HCT116 (cell line): ENCODE results near the gene MRFAP1. TPM values are rescaled to one million over a fixed set of nuclear protein-coding genes. Genes with fewer than 3 reads are reported as not detected.

ENCODE experiments used
- ATAC-seq: fragments of 200-7000 bp; cut with Tn5 transposase; 2 replicates; pipeline ENCODE4 v1.9.1; 2020; ENCODE audit warnings: mild to moderate bottlenecking, moderate library complexity
- Bru-seq: library from RNA; stranded (reverse); fragments of 400-500 nt; gene quantifications from one replicate; lab custom pipeline; 2021; lab: Mats Ljungman, UMichigan
- BruChase-seq, 2 experiments: library from RNA; stranded (reverse); fragments of 400-500 nt; gene quantifications; one replicate each; lab custom pipeline; 2021; lab: Mats Ljungman, UMichigan
- BruUV-seq: library from RNA; stranded (reverse); fragments of 400-500 nt; replicated peaks from 2 replicates; lab custom pipeline; 2021; lab: Mats Ljungman, UMichigan
- CTCF ChIA-PET: fragments of 300-600 bp; sonication (Branson Sonifier 250); formaldehyde crosslinking; loops from one replicate; lab custom pipeline; 2021; ENCODE audit warnings: antibody characterized with exemption; lab: Charles Lee
- POLR2A ChIA-PET: fragments of 300-600, 350-600 bp; sonication (Branson Sonifier 250); formaldehyde crosslinking; loops from one replicate; lab custom pipeline; 2021; ENCODE audit warnings: antibody characterized with exemption; lab: Charles Lee
- RAD21 ChIA-PET, 2 experiments: fragments of 300-600 bp; sonication (Branson Sonifier 250); formaldehyde crosslinking; loops; one replicate each; lab custom pipeline; 2023; ENCODE audit warnings: low total read pairs in 2 of 2; ENCODE audit not compliant: uncharacterized antibody in 2 of 2, unreplicated experiment in 2 of 2, low non-redundant PET in 1 of 2; lab: Charles Lee
- DNase-seq: peaks from one replicate; pipeline ENCODE4 v3.0.0-alpha.2; 2010; ENCODE audit warnings: low read depth, low spot score
- H2AFZ ChIP-seq: fragments of 200-600 bp; shearing (Covaris generic), sonication (generic); 2 replicates; pipeline ENCODE4 v1.6.1; 2017; ENCODE audit warnings: low read depth, mixed run types, mixed read lengths, antibody characterized with exemption, low read length; ENCODE audit not compliant: poor library complexity, severe bottlenecking
- H3K27ac ChIP-seq: 2 replicates; pipeline ENCODE4 v1.5.1; 2012; ENCODE audit warnings: low read depth, low read length
- H3K27me3 ChIP-seq: fragments of 200-600 bp; sonication (generic); 2 replicates; pipeline ENCODE4 v1.6.1; 2016; ENCODE audit warnings: mixed run types, low read length, mixed read lengths; ENCODE audit not compliant: insufficient read depth
- H3K36me3 ChIP-seq, 2 experiments: fragments of 200-500 bp in 1 of 2; fragments of 200-600 bp in 1 of 2; sonication (Bioruptor generic) in 1 of 2; sonication (generic) in 1 of 2; 2 replicates each; pipeline versions ENCODE4 v1.5.1 to v1.6.1; 2014 to 2016; ENCODE audit warnings: low read length in 2 of 2, inconsistent platforms in 1 of 2, mixed read lengths in 1 of 2, mixed run types in 1 of 2; ENCODE audit not compliant: insufficient read depth in 2 of 2, control insufficient read depth in 1 of 2
- H3K4me1 ChIP-seq, 2 experiments: fragments of 200-600 bp in 1 of 2; sonication (generic) in 1 of 2; 2 replicates each; pipeline versions ENCODE4 v1.5.1 to v1.6.1; 2012 to 2017; ENCODE audit warnings: low read length in 2 of 2, inconsistent platforms in 1 of 2, mild to moderate bottlenecking in 1 of 2, mixed read lengths in 1 of 2, mixed run types in 1 of 2, moderate library complexity in 1 of 2; ENCODE audit not compliant: insufficient read depth in 2 of 2, control insufficient read depth in 1 of 2
- H3K4me2 ChIP-seq: fragments of 200-600 bp; sonication (generic); 2 replicates; pipeline ENCODE4 v1.6.1; 2017; ENCODE audit warnings: mixed run types, low read length, mixed read lengths
- H3K4me3 ChIP-seq, 2 experiments: fragments of 200-600 bp in 1 of 2; sonication (generic) in 1 of 2; replicated peaks in 1 of 2; 2 replicates each; pipeline ENCODE4 v1.5.1; 2011 to 2016; ENCODE audit warnings: low read length in 2 of 2, control low read depth in 1 of 2, low read depth in 1 of 2, mild to moderate bottlenecking in 1 of 2, mixed read lengths in 1 of 2, mixed run types in 1 of 2
- H3K79me2 ChIP-seq: fragments of 200-600 bp; sonication (generic); 2 replicates; pipeline ENCODE4 v1.6.1; 2017; ENCODE audit warnings: mild to moderate bottlenecking, mixed run types, low read length, moderate library complexity, mixed read lengths; ENCODE audit not compliant: insufficient read depth
- H3K9ac ChIP-seq: fragments of 200-600 bp; sonication (generic); 2 replicates; pipeline ENCODE4 v1.6.1; 2016; ENCODE audit warnings: low read length, mixed read lengths
- H3K9me2 ChIP-seq: fragments of 200-600 bp; sonication (generic), shearing (Covaris generic); 2 replicates; pipeline ENCODE4 v1.6.1; 2017; ENCODE audit warnings: mixed run types, mild to moderate bottlenecking, moderate library complexity; ENCODE audit not compliant: insufficient read depth
- H3K9me3 ChIP-seq, 2 experiments: fragments of 200-500 bp in 1 of 2; fragments of 200-600 bp in 1 of 2; sonication (Bioruptor generic) in 1 of 2; sonication (generic) in 1 of 2; 2 replicates each; pipeline ENCODE4 v1.6.1; 2014 to 2017; ENCODE audit warnings: low read length in 2 of 2, mixed read lengths in 2 of 2, inconsistent platforms in 1 of 2, low read depth in 1 of 2, mild to moderate bottlenecking in 1 of 2, mixed run types in 1 of 2, moderate library complexity in 1 of 2; ENCODE audit not compliant: control insufficient read depth in 1 of 2, insufficient read depth in 1 of 2
- H4K20me1 ChIP-seq: fragments of 200-600 bp; sonication (generic), shearing (Covaris generic); 2 replicates; pipeline ENCODE4 v1.6.1; 2017; ENCODE audit warnings: mixed run types, mild to moderate bottlenecking, moderate library complexity; ENCODE audit not compliant: insufficient read depth
- EGR1 ChIP-seq: IDR thresholded peaks from 2 replicates; pipeline ENCODE4 v1.6.1; 2012; ENCODE audit warnings: low read depth
- ELF1 ChIP-seq: IDR thresholded peaks from 2 replicates; pipeline ENCODE4 v1.6.1; 2012; ENCODE audit warnings: low read depth, borderline replicate concordance
- EZH2phosphoT487 ChIP-seq: fragments of 200-600 bp; IDR thresholded peaks from 2 replicates; pipeline ENCODE4 v1.6.1; 2018; ENCODE audit warnings: antibody characterized with exemption, borderline replicate concordance
- MAX ChIP-seq: IDR thresholded peaks from 2 replicates; pipeline ENCODE4 v1.6.1; 2012
- POLR2A ChIP-seq: IDR thresholded peaks from 2 replicates; pipeline ENCODE4 v1.7.0; 2011; ENCODE audit warnings: borderline replicate concordance; ENCODE audit not compliant: insufficient read depth, insufficient read length; ENCODE audit errors: extremely low read depth
- POLR2AphosphoS5 ChIP-seq: IDR thresholded peaks from 2 replicates; pipeline ENCODE4 v1.6.1; 2011; ENCODE audit warnings: mild to moderate bottlenecking, low read depth, low read length, moderate library complexity
- REST ChIP-seq: IDR thresholded peaks from 2 replicates; pipeline ENCODE4 v1.6.1; 2012; ENCODE audit warnings: low read depth
- SIN3A ChIP-seq: IDR thresholded peaks from 2 replicates; pipeline ENCODE4 v1.6.1; 2012; ENCODE audit warnings: low read depth
- SP1 ChIP-seq: IDR thresholded peaks from 2 replicates; pipeline ENCODE4 v1.6.1; 2012; ENCODE audit warnings: low read depth
- SRF ChIP-seq: IDR thresholded peaks from 2 replicates; pipeline ENCODE4 v1.6.1; 2012; ENCODE audit warnings: low read depth
- TCF7L2 ChIP-seq: IDR thresholded peaks from 2 replicates; pipeline ENCODE4 v1.7.0; 2011; ENCODE audit warnings: borderline replicate concordance, inconsistent platforms; ENCODE audit not compliant: insufficient read depth, insufficient read length; ENCODE audit errors: extremely low read depth
- YY1 ChIP-seq: IDR thresholded peaks from 2 replicates; pipeline ENCODE4 v1.6.1; 2011; ENCODE audit warnings: low read length, low read depth, moderate library complexity, mild to moderate bottlenecking; ENCODE audit not compliant: insufficient replicate concordance; ENCODE audit errors: extremely low read depth
- ZFX ChIP-seq: fragments of 450-650 bp; IDR thresholded peaks from 2 replicates; pipeline ENCODE4 v1.6.1; 2017
- intact Hi-C: fragments of 100-400 bp; cut with micrococcal nuclease; formaldehyde crosslinking; loops from 2 replicates; pipeline ENCODE4 v1.10.0; 2022
- long read RNA-seq: library from polyadenylated mRNA; unstranded; transcript quantifications from one replicate; pipeline ENCODE4 v2.0.0, GENCODE V29; 2021; ENCODE audit not compliant: unreplicated experiment
- polyA plus RNA-seq: library from polyadenylated mRNA; unstranded; fragments of >200 nt; gene quantifications from 2 replicates; pipeline ENCODE4 v1.2.1, GENCODE V29; 2012; ENCODE audit warnings: missing spikeins
- total RNA-seq: library from RNA; stranded (reverse); gene quantifications from one replicate; pipeline ENCODE4 v1.2.1, GENCODE V29; 2021; ENCODE audit not compliant: unreplicated experiment
- TF ChIP-seq, protein P1 (sequence below): IDR thresholded peaks from 2 replicates; pipeline ENCODE4 v1.6.1; 2012
- TF ChIP-seq, protein P2 (sequence below), 3 experiments: fragments of 200-600 bp in 1 of 3; sonication (generic) in 1 of 3; IDR thresholded peaks in 2 of 3; conservative IDR thresholded peaks in 1 of 3; 2 replicates each; pipeline ENCODE4 v1.5.1; 2012 to 2017; ENCODE audit warnings: low read depth in 2 of 3, low read length in 2 of 3, antibody characterized with exemption in 1 of 3, borderline replicate concordance in 1 of 3, control low read depth in 1 of 3, mild to moderate bottlenecking in 1 of 3, mixed read lengths in 1 of 3, mixed run types in 1 of 3, moderate library complexity in 1 of 3; ENCODE audit not compliant: insufficient read depth in 1 of 3

MRFAP1 gene
- total RNA-seq (313 TPM), Bru-seq, nascent RNA (percentile 98 among the genes with signal in this experiment), BruChase-seq, experiment 1, labeled RNA remaining after a 6-hour chase (percentile 100 among the genes with signal in this experiment), BruChase-seq, experiment 2, labeled RNA remaining after a 2-hour chase (percentile 100 among the genes with signal in this experiment)
- 245 and 276 TPM in 2 replicates for polyA plus RNA-seq
- long read RNA-seq, transcript MRFAP1-204 (1 exons, 1,982 nt) = minor isoform, 27 of 276 reads
- long read RNA-seq, transcript MRFAP1-202 (2 exons, 1,584 nt) = major isoform, 150 of 276 reads
- long read RNA-seq, transcript MRFAP1-201 (3 exons, 2,049 nt) = minor isoform, 99 of 276 reads
- long read RNA-seq, partial matches to known transcripts = 0 of 276 reads
- long read RNA-seq, other reads (novel, unspliced or antisense) = 0 of 276 reads

GRCh38 chr4:6640292-6641163 lies at the start of gene MRFAP1:
MRFAP1 (plus strand) TSS chr4:6640685; CDS start chr4:6640863, 178 bp downstream.
- TF ChIP-seq POLR2A (peak; percentile 92), SIN3A (peak; percentile 93), TCF7L2 (peak; percentile 80), YY1 (peak; percentile 94), EGR1 (0 out of 2 replicates have a peak, but pooled peaks have one; percentile 29), POLR2AphosphoS5 (peak; percentile 97), SRF (no peak), ELF1 (no peak), REST (no peak), ZFX (peak; percentile 81), EZH2phosphoT487 (no peak), SP1 (peak; percentile 23; the same call in 1 of the 2 replicates), MAX (peak; percentile 85)
- TF ChIP-seq, protein P1, sequence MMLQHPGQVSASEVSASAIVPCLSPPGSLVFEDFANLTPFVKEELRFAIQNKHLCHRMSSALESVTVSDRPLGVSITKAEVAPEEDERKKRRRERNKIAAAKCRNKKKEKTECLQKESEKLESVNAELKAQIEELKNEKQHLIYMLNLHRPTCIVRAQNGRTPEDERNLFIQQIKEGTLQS = no peak
- TF ChIP-seq, protein P2, sequence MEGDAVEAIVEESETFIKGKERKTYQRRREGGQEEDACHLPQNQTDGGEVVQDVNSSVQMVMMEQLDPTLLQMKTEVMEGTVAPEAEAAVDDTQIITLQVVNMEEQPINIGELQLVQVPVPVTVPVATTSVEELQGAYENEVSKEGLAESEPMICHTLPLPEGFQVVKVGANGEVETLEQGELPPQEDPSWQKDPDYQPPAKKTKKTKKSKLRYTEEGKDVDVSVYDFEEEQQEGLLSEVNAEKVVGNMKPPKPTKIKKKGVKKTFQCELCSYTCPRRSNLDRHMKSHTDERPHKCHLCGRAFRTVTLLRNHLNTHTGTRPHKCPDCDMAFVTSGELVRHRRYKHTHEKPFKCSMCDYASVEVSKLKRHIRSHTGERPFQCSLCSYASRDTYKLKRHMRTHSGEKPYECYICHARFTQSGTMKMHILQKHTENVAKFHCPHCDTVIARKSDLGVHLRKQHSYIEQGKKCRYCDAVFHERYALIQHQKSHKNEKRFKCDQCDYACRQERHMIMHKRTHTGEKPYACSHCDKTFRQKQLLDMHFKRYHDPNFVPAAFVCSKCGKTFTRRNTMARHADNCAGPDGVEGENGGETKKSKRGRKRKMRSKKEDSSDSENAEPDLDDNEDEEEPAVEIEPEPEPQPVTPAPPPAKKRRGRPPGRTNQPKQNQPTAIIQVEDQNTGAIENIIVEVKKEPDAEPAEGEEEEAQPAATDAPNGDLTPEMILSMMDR (IDR thresholded peaks at IDR 0.05 in 2 of 3, conservative IDR thresholded peaks at IDR 0.05 in 1 of 3; ENCODE audit: borderline replicate concordance in 1 of 3, insufficient read depth in 1 of 3, low read depth in 2 of 3, low read length in 2 of 3) = no peak
- TF ChIP-seq, all 23 proteins: peak for 9
- H3K27ac ChIP-seq = peak within 1 kb of the TSS; percentile 88

More at GRCh38 chr4:6640292-6641163, at the start of gene MRFAP1:
- peaks cover 9 to 21% of the 10 kb centered on the region in 2 experiments; a peak in 3 of 4 replicates for H3K36me3 ChIP-seq
- no peaks in the 10 kb centered on the region for H4K20me1 ChIP-seq
- H3K9ac ChIP-seq = peak within 1 kb of the TSS; percentile 96
- CTCF ChIA-PET = no interaction called here
- peaks cover 30% of the 10 kb centered on the region for H3K79me2 ChIP-seq
- POLR2A ChIA-PET = interaction anchor here (0.6 to 2.8 kb wide), 3 partner anchors 11 to 49 kb away, joined by 3 to 18 read pairs (median 3); a partner anchor contains a TSS
- RAD21 ChIA-PET = no interaction called here
- intact Hi-C loops = no loop called here
- H3K4me3 ChIP-seq = peak within 1 kb of the TSS; percentile 97 to 99
- H2AFZ ChIP-seq = no peak within 1 kb of the TSS
- no peaks in the 10 kb centered on the region for H3K9me2 ChIP-seq
- no peaks in the 10 kb centered on the region for H3K9me3 ChIP-seq
- TSS peak; percentile 80 for BruUV-seq
- H3K4me2 ChIP-seq = peak within 1 kb of the TSS; percentile 97
- peak; percentile 86 for DNase-seq
- no peaks in the 10 kb centered on the region for H3K27me3 ChIP-seq
- ATAC-seq = peak; percentile 92
- peaks cover 10 to 13% of the 10 kb centered on the region in 2 experiments for H3K4me1 ChIP-seq
